ENCODE results near the gene WWC2.

WWC2 gene

GRCh38 chr4:183129125-183129524, 30.1 kb downstream of the WWC2 start:
- H2AFZ ChIP-seq (ENCODE audit: low read length) = no peak overlapping the region
- no peaks in the 10 kb centered on the region for H3K4me1 ChIP-seq (ENCODE audit: insufficient read depth, low read length, poor library complexity, severe bottlenecking)
- no peaks in the 10 kb centered on the region for H3K79me2 ChIP-seq (ENCODE audit: insufficient read depth, low read length)
- no peak overlapping the region for H3K4me3 ChIP-seq (ENCODE audit: low read length, poor library complexity, severe bottlenecking)
- H3K36me3 ChIP-seq (ENCODE audit: insufficient read depth, low read length) = no peaks in the 10 kb centered on the region
- H3K9ac ChIP-seq (ENCODE audit: low read depth, low read length, poor library complexity, severe bottlenecking) = no peak overlapping the region
- no peaks in the 10 kb centered on the region for H3K9me2 ChIP-seq (replicated peaks; ENCODE audit: low read depth, low read length)
- TF ChIP-seq CTCF (conservative IDR thresholded peaks at IDR 0.05; ENCODE audit: low read length) (no peak), EZH2phosphoT487 (IDR thresholded peaks at IDR 0.05; ENCODE audit: borderline replicate concordance) (no peak)
- no peak overlapping the region for H3K4me2 ChIP-seq (ENCODE audit: low read depth, low read length, poor library complexity, severe bottlenecking)
- no peaks in the 10 kb centered on the region for H3K27me3 ChIP-seq (ENCODE audit: insufficient read depth, low read length, poor library complexity, severe bottlenecking)
- no peaks in the 10 kb centered on the region for H4K20me1 ChIP-seq (ENCODE audit: insufficient read depth, low read length, poor library complexity, severe bottlenecking)
- H3K9me3 ChIP-seq (ENCODE audit: insufficient read depth, low read depth, low read length) = no peaks in the 10 kb centered on the region
- no peaks in the 10 kb centered on the region for H3F3A ChIP-seq (ENCODE audit: low read depth)

GRCh38 chr4:183129675-183130074, 30.6 kb downstream of the WWC2 start:
- Histone ChIP-seq H3K27me3 (ENCODE audit: insufficient read depth, low read length, poor library complexity, severe bottlenecking) (no peaks in the 10 kb centered on the region), H2AFZ (ENCODE audit: low read length) (no peak overlapping the region), H3K36me3 (ENCODE audit: insufficient read depth, low read length) (no peaks in the 10 kb centered on the region), H3K4me1 (ENCODE audit: insufficient read depth, low read length, poor library complexity, severe bottlenecking) (no peaks in the 10 kb centered on the region), H3K9ac (ENCODE audit: low read depth, low read length, poor library complexity, severe bottlenecking) (no peak overlapping the region), H3K9me2 (replicated peaks; ENCODE audit: low read depth, low read length) (no peaks in the 10 kb centered on the region), H3K4me2 (ENCODE audit: low read depth, low read length, poor library complexity, severe bottlenecking) (no peak overlapping the region), H3K79me2 (ENCODE audit: insufficient read depth, low read length) (no peaks in the 10 kb centered on the region), H3K9me3 (ENCODE audit: insufficient read depth, low read depth, low read length) (no peaks in the 10 kb centered on the region), H3F3A (ENCODE audit: low read depth) (no peaks in the 10 kb centered on the region), H3K4me3 (ENCODE audit: low read length, poor library complexity, severe bottlenecking) (no peak overlapping the region), H4K20me1 (ENCODE audit: insufficient read depth, low read length, poor library complexity, severe bottlenecking) (no peaks in the 10 kb centered on the region)
- no peak for TF ChIP-seq EZH2phosphoT487 (IDR thresholded peaks at IDR 0.05; ENCODE audit: borderline replicate concordance)
- no peak for TF ChIP-seq CTCF (conservative IDR thresholded peaks at IDR 0.05; ENCODE audit: low read length)

- H3K36me3 ChIP-seq (ENCODE audit: insufficient read depth, low read length) = no peaks in the 10 kb centered on the region
- H2AFZ ChIP-seq (ENCODE audit: low read length) = no peak overlapping the region
- no peaks in the 10 kb centered on the region for H3K4me1 ChIP-seq (ENCODE audit: insufficient read depth, low read length, poor library complexity, severe bottlenecking)
- H3K4me2 ChIP-seq (ENCODE audit: low read depth, low read length, poor library complexity, severe bottlenecking) = no peak overlapping the region
- no peak overlapping the region for H3K9ac ChIP-seq (ENCODE audit: low read depth, low read length, poor library complexity, severe bottlenecking)
- TF ChIP-seq EZH2phosphoT487 (IDR thresholded peaks at IDR 0.05; ENCODE audit: borderline replicate concordance) = no peak
- no peak for TF ChIP-seq CTCF (conservative IDR thresholded peaks at IDR 0.05; ENCODE audit: low read length)
- no peaks in the 10 kb centered on the region for H4K20me1 ChIP-seq (ENCODE audit: insufficient read depth, low read length, poor library complexity, severe bottlenecking)
- no peaks in the 10 kb centered on the region for H3K27me3 ChIP-seq (ENCODE audit: insufficient read depth, low read length, poor library complexity, severe bottlenecking)
- no peaks in the 10 kb centered on the region for H3K79me2 ChIP-seq (ENCODE audit: insufficient read depth, low read length)
- H3F3A ChIP-seq (ENCODE audit: low read depth) = no peaks in the 10 kb centered on the region
- H3K9me2 ChIP-seq (replicated peaks; ENCODE audit: low read depth, low read length) = no peaks in the 10 kb centered on the region
- H3K9me3 ChIP-seq (ENCODE audit: insufficient read depth, low read depth, low read length) = no peaks in the 10 kb centered on the region
- no peak overlapping the region for H3K4me3 ChIP-seq (ENCODE audit: low read length, poor library complexity, severe bottlenecking)
Measured at GRCh38 chr4:183130328-183131155, 31.5 kb downstream of the WWC2 start.

All from Loucy (cell line).